Liver (tissue), 9 donors: ENCODE results near the gene TNFAIP1. TPM values are rescaled to one million over a fixed set of nuclear protein-coding genes. Genes with fewer than 3 reads are reported as not detected.

Source experiments
- DNase-seq: peaks from one replicate; pipeline ENCODE4 v3.0.0-alpha.2; 2017; ENCODE audit warnings: low spot score
- H3K27ac ChIP-seq, 2 donors: one replicate each; pipeline ENCODE4 v1.7.0; 2013; ENCODE audit warnings: inconsistent platforms in 2 of 2, low read length in 2 of 2, control low read depth in 1 of 2, low read depth in 1 of 2, mild to moderate bottlenecking in 1 of 2
- H3K27me3 ChIP-seq, 4 donors: one replicate each; pipeline versions ENCODE4 v1.6.1 to v1.7.0; 2013; ENCODE audit warnings: low read length in 3 of 4, inconsistent platforms in 1 of 4, mild to moderate bottlenecking in 1 of 4, moderate library complexity in 1 of 4; ENCODE audit not compliant: control insufficient read depth in 4 of 4, insufficient read depth in 4 of 4
- H3K36me3 ChIP-seq, 4 donors: one replicate each; pipeline versions ENCODE4 v1.6.1 to v1.7.0; 2013; ENCODE audit warnings: low read length in 3 of 4, mild to moderate bottlenecking in 3 of 4, low read depth in 1 of 4, moderate library complexity in 1 of 4; ENCODE audit not compliant: control insufficient read depth in 4 of 4, insufficient read depth in 3 of 4
- H3K4me1 ChIP-seq, 4 donors: one replicate each; pipeline versions ENCODE4 v1.6.1 to v1.7.0; 2013; ENCODE audit warnings: low read length in 3 of 4, mild to moderate bottlenecking in 3 of 4, moderate library complexity in 1 of 4; ENCODE audit not compliant: control insufficient read depth in 4 of 4, insufficient read depth in 4 of 4
- H3K4me3 ChIP-seq, 3 donors: one replicate each; pipeline versions ENCODE4 v1.6.1 to v1.7.0; 2013; ENCODE audit warnings: low read length in 3 of 3, control low read depth in 1 of 3, low read depth in 1 of 3, mild to moderate bottlenecking in 1 of 3
- H3K9ac ChIP-seq, 2 donors: one replicate each; pipeline ENCODE4 v1.7.0; 2013; ENCODE audit warnings: low read length in 2 of 2, mild to moderate bottlenecking in 2 of 2, moderate library complexity in 2 of 2, control low read depth in 1 of 2, low read depth in 1 of 2
- H3K9me3 ChIP-seq, 4 donors: one replicate each; pipeline versions ENCODE4 v1.6.1 to v1.7.0; 2013; ENCODE audit warnings: low read length in 3 of 4; ENCODE audit not compliant: control insufficient read depth in 4 of 4
- EGR1 ChIP-seq, 2 donors: IDR thresholded peaks; 2 replicates each; pipeline ENCODE4 v1.6.1; 2016 to 2018; ENCODE audit warnings: antibody characterized with exemption in 2 of 2, low read depth in 2 of 2
- FOXA1 ChIP-seq: IDR thresholded peaks from 2 replicates; pipeline ENCODE4 v1.6.1; 2016; ENCODE audit warnings: antibody characterized with exemption
- FOXA2 ChIP-seq: IDR thresholded peaks from 2 replicates; pipeline ENCODE4 v1.6.1; 2016; ENCODE audit warnings: antibody characterized with exemption
- GABPA ChIP-seq, 2 donors: IDR thresholded peaks in 1 of 2; conservative IDR thresholded peaks in 1 of 2; 2 replicates each; pipeline ENCODE4 v1.6.1; 2016; ENCODE audit warnings: antibody characterized with exemption in 2 of 2, mild to moderate bottlenecking in 1 of 2, moderate library complexity in 1 of 2
- HNF4A ChIP-seq, 2 donors: conservative IDR thresholded peaks; 2 replicates each; pipeline ENCODE4 v1.6.1; 2016; ENCODE audit warnings: antibody characterized with exemption in 2 of 2, mild to moderate bottlenecking in 2 of 2
- HNF4G ChIP-seq: IDR thresholded peaks from 2 replicates; pipeline ENCODE4 v1.6.1; 2016; ENCODE audit warnings: antibody characterized with exemption
- JUND ChIP-seq, 2 donors: IDR thresholded peaks; 2 replicates each; pipeline ENCODE4 v1.6.1; 2016; ENCODE audit warnings: antibody characterized with exemption in 2 of 2
- NR2F2 ChIP-seq: IDR thresholded peaks from 2 replicates; pipeline ENCODE4 v1.6.1; 2016; ENCODE audit warnings: antibody characterized with exemption
- RAD21 ChIP-seq, 2 donors: IDR thresholded peaks; 2 replicates each; pipeline ENCODE4 v1.6.1; 2016; ENCODE audit warnings: antibody characterized with exemption in 2 of 2, mild to moderate bottlenecking in 2 of 2
- SP1 ChIP-seq: IDR thresholded peaks from 2 replicates; pipeline ENCODE4 v1.6.1; 2018; ENCODE audit warnings: antibody characterized with exemption, mild to moderate bottlenecking
- TAF1 ChIP-seq: conservative IDR thresholded peaks from 2 replicates; pipeline ENCODE4 v1.6.1; 2016; ENCODE audit warnings: antibody characterized with exemption, mild to moderate bottlenecking
- YY1 ChIP-seq: IDR thresholded peaks from 2 replicates; pipeline ENCODE4 v1.6.1; 2016; ENCODE audit warnings: antibody characterized with exemption, mild to moderate bottlenecking
- WGBS: extraction: QIAGEN DNeasy Blood & Tissue Kit; methylation state at CpG from one replicate; pipeline ENCODE4 v1.1.7; 2013; 5-methylcytosine and 5-hydroxymethylcytosine counted together
- polyA plus RNA-seq, 2 donors: library from polyadenylated mRNA; stranded (reverse) in 1 of 2; unstranded in 1 of 2; fragments of 200-250 nt in 1 of 2; fragments of >200 nt in 1 of 2; fragmentation: Nextera tagmentation in 1 of 2; extraction: Ambion mirVana in 1 of 2; gene quantifications; one replicate each; pipeline versions ENCODE4 v1.2.1 to v1.2.3, GENCODE V29; 2013 to 2015
- total RNA-seq, 2 donors: library from RNA; depleted of rRNA; stranded (reverse); fragments of >200 nt; gene quantifications; one replicate each; pipeline ENCODE4 v1.2.3, GENCODE V29; 2014
- TF ChIP-seq, protein P1 (sequence below): IDR thresholded peaks from 2 replicates; pipeline ENCODE4 v1.6.1; 2016; ENCODE audit warnings: antibody characterized with exemption, mild to moderate bottlenecking
- TF ChIP-seq, protein P2 (sequence below): IDR thresholded peaks from 2 replicates; pipeline ENCODE4 v1.6.1; 2016; ENCODE audit warnings: antibody characterized with exemption
- TF ChIP-seq, protein P3 (sequence below): IDR thresholded peaks from 2 replicates; pipeline ENCODE4 v1.6.1; 2016; ENCODE audit warnings: antibody characterized with exemption
- TF ChIP-seq, protein P4 (sequence below): IDR thresholded peaks from 2 replicates; pipeline ENCODE4 v1.6.1; 2016; ENCODE audit warnings: antibody characterized with exemption
- TF ChIP-seq, protein P5 (sequence below): fragments of 150-350 bp; IDR thresholded peaks from 2 replicates; pipeline ENCODE4 v1.5.1; 2017; ENCODE audit warnings: improper control_type of control experiment, low read depth, low read length; ENCODE audit not compliant: missing input control
- donor health status: healthy.
- donor health status: healthy.
- donor health status: healthy.
- donor health status: healthy.
- donor health status: healthy.

TNFAIP1 gene
- total and polyA plus RNA-seq, 4 donors, result 11.7 to 31.7 (median 19.6) TPM

DNA sequence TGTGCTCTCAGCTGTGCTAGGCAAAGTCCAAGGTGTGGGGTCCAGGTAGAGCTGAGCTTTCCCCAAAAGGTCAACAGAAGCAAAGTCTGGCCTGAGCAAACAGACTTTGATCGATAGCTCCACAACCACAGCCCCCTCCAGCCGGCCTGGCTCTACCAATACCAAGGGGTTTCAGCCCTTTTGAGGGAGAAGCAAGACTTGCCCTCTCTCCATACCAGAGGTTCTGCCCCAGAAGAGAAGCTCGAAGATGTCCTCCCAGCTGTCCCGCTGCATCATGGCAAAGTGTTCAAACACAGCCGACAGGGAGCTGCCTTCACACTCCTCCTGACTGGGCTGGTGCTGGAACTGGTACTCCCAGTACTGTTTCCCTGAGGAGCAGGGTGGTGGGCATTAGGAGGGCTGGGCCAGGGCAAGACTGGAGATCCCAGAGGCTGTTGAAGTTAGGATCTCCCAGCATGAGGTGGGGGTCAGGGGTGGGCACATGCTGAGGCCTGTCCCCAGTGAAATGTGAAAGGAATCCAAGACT, 32.8 kb downstream of the TNFAIP1 start (continued):
- TF ChIP-seq, protein P1, sequence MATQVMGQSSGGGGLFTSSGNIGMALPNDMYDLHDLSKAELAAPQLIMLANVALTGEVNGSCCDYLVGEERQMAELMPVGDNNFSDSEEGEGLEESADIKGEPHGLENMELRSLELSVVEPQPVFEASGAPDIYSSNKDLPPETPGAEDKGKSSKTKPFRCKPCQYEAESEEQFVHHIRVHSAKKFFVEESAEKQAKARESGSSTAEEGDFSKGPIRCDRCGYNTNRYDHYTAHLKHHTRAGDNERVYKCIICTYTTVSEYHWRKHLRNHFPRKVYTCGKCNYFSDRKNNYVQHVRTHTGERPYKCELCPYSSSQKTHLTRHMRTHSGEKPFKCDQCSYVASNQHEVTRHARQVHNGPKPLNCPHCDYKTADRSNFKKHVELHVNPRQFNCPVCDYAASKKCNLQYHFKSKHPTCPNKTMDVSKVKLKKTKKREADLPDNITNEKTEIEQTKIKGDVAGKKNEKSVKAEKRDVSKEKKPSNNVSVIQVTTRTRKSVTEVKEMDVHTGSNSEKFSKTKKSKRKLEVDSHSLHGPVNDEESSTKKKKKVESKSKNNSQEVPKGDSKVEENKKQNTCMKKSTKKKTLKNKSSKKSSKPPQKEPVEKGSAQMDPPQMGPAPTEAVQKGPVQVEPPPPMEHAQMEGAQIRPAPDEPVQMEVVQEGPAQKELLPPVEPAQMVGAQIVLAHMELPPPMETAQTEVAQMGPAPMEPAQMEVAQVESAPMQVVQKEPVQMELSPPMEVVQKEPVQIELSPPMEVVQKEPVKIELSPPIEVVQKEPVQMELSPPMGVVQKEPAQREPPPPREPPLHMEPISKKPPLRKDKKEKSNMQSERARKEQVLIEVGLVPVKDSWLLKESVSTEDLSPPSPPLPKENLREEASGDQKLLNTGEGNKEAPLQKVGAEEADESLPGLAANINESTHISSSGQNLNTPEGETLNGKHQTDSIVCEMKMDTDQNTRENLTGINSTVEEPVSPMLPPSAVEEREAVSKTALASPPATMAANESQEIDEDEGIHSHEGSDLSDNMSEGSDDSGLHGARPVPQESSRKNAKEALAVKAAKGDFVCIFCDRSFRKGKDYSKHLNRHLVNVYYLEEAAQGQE, result peak; percentile 79
- TF ChIP-seq SP1, result peak; percentile 94

DNA sequence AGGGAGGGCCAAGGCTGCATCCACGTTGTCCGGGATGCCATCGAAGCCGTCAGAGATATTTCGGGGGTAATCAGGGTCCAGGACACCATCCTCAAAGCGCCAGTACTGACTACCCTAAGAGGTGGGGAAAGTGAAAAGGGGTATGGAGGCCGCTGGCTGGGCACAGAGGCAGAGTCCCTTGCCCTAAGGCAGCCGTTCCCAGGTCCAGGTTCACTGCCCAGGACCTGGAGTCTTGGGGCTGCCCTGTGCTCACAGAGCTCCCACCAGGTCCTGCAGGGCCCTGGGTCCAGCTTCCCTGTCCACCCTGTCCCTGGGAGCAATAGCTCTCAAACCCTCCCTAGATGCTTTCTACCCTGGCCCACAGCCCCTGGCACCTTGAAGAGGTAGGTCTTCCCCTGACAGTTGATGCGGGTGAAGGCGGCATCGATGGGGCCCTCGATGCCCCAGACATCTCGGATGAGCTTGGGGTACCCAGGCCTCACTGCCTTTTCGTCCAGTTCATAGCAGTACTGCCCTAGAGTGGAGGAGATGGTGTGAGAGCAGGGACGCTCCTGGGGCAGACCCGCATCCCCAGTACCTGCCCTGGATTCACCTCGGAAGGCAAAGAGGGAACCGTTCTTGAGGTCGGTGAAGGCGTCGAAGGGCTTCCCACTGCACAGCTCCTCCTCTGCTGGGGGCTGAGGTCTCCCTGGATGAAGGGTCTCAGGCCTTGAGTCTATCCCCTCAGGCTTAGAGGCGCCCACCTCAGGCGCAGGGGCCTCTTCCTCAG, 33.5 kb downstream of the TNFAIP1 start:
- TF ChIP-seq, protein P2, sequence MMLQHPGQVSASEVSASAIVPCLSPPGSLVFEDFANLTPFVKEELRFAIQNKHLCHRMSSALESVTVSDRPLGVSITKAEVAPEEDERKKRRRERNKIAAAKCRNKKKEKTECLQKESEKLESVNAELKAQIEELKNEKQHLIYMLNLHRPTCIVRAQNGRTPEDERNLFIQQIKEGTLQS, result no peak
- no peak for TF ChIP-seq FOXA1
- Histone ChIP-seq H3K27ac (peak overlapping the region; percentile 75 to 77), H3K9me3 (no peaks in the 10 kb centered on the region), H3K9ac (peak overlapping the region; percentile 82 to 93), H3K27me3 (no peaks in the 10 kb centered on the region), H3K4me1 (peaks cover 4 to 57% (median 36%) of the 10 kb centered on the region in 4 donors), H3K4me3 (peak overlapping the region; percentile 68 to 93 (median 72)), H3K36me3 (peaks cover 3 to 12% (median 8%) of the 10 kb centered on the region in 4 donors)
- WGBS, result 35% methylated on average over 23 of the region's 23 CpGs
- no peak for DNase-seq

DNA sequence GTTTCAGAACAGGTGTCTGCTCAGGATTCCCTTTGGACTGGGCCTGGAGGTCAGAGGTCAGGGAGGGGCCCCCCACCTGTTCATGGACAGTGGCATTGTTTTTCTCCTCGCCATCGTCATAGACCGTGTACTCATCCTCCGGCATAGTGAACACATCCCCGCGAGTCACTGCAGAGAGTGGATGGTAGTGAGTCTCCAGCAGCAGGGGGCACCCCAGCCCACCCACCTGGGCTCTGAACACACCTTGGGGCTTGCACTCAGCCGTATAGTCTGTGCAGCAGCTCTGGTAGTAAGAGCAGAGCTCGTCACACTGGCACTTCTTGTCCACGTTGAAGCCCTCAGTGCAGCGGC, 34.1 kb downstream of the TNFAIP1 start:
- Histone ChIP-seq H3K9me3 (no peaks in the 10 kb centered on the region), H3K4me1 (peaks cover 4 to 57% (median 36%) of the 10 kb centered on the region in 4 donors), H3K9ac (peak overlapping the region; percentile 82 to 93), H3K27me3 (no peaks in the 10 kb centered on the region), H3K4me3 (peak overlapping the region; percentile 68 to 93 (median 72)), H3K27ac (peak overlapping the region; percentile 75 to 77), H3K36me3 (peaks cover 3 to 12% (median 8%) of the 10 kb centered on the region in 4 donors)
- WGBS, result 28% methylated on average over 10 of the region's 10 CpGs
- no peak for DNase-seq
- TF ChIP-seq, protein P3, sequence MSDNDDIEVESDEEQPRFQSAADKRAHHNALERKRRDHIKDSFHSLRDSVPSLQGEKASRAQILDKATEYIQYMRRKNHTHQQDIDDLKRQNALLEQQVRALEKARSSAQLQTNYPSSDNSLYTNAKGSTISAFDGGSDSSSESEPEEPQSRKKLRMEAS, result no peak
- no peak for TF ChIP-seq TAF1
- TF ChIP-seq, protein P2, result no peak
- no peak for TF ChIP-seq EGR1 (IDR thresholded peaks at IDR 0.05; ENCODE audit: low read depth in 2 of 2)
- TF ChIP-seq HNF4A (conservative IDR thresholded peaks at IDR 0.05), result no peak
- TF ChIP-seq, protein P1, result no peak
- TF ChIP-seq RAD21 (IDR thresholded peaks at IDR 0.05), result no peak
- TF ChIP-seq JUND (IDR thresholded peaks at IDR 0.05), result no peak
- TF ChIP-seq, protein P4, sequence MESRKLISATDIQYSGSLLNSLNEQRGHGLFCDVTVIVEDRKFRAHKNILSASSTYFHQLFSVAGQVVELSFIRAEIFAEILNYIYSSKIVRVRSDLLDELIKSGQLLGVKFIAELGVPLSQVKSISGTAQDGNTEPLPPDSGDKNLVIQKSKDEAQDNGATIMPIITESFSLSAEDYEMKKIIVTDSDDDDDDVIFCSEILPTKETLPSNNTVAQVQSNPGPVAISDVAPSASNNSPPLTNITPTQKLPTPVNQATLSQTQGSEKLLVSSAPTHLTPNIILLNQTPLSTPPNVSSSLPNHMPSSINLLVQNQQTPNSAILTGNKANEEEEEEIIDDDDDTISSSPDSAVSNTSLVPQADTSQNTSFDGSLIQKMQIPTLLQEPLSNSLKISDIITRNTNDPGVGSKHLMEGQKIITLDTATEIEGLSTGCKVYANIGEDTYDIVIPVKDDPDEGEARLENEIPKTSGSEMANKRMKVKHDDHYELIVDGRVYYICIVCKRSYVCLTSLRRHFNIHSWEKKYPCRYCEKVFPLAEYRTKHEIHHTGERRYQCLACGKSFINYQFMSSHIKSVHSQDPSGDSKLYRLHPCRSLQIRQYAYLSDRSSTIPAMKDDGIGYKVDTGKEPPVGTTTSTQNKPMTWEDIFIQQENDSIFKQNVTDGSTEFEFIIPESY, result no peak
- no peak for TF ChIP-seq HNF4G
- no peak for TF ChIP-seq GABPA (IDR thresholded peaks at IDR 0.05 in 1 of 2, conservative IDR thresholded peaks at IDR 0.05 in 1 of 2)
- no peak for TF ChIP-seq FOXA2
- TF ChIP-seq FOXA1, result no peak
- TF ChIP-seq YY1, result no peak
- no peak for TF ChIP-seq SP1
- TF ChIP-seq, protein P5, sequence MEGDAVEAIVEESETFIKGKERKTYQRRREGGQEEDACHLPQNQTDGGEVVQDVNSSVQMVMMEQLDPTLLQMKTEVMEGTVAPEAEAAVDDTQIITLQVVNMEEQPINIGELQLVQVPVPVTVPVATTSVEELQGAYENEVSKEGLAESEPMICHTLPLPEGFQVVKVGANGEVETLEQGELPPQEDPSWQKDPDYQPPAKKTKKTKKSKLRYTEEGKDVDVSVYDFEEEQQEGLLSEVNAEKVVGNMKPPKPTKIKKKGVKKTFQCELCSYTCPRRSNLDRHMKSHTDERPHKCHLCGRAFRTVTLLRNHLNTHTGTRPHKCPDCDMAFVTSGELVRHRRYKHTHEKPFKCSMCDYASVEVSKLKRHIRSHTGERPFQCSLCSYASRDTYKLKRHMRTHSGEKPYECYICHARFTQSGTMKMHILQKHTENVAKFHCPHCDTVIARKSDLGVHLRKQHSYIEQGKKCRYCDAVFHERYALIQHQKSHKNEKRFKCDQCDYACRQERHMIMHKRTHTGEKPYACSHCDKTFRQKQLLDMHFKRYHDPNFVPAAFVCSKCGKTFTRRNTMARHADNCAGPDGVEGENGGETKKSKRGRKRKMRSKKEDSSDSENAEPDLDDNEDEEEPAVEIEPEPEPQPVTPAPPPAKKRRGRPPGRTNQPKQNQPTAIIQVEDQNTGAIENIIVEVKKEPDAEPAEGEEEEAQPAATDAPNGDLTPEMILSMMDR, result no peak
- TF ChIP-seq NR2F2, result no peak
